Hepatocyte (in vitro differentiated cells): ENCODE measurements around the gene TASP1. TPM values are rescaled to one million over a fixed set of nuclear protein-coding genes. Genes with fewer than 3 reads are reported as not detected.

Source experiments
- DNase-seq: peaks from one replicate; pipeline ENCODE4 v3.0.0-alpha.2; 2016; ENCODE audit warnings: low spot score
- H2AFZ ChIP-seq: fragments of 200-600 bp; sonication (generic); 2 replicates; pipeline ENCODE4 v1.6.0; 2016; ENCODE audit warnings: antibody characterized with exemption, mild to moderate bottlenecking
- H3K27ac ChIP-seq: fragments of 200-600 bp; sonication (generic); 2 replicates; pipeline ENCODE4 v1.5.1; 2016; ENCODE audit warnings: mild to moderate bottlenecking
- H3K27me3 ChIP-seq: fragments of 200-600 bp; sonication (generic); 2 replicates; pipeline ENCODE4 v1.6.1; 2016
- H3K36me3 ChIP-seq: fragments of 200-600 bp; sonication (generic); replicated peaks from 2 replicates; pipeline ENCODE4 v1.5.1; 2016; ENCODE audit warnings: low read depth; ENCODE audit not compliant: insufficient read depth
- H3K4me1 ChIP-seq: fragments of 200-600 bp; sonication (generic); 2 replicates; pipeline ENCODE4 v1.5.1; 2016; ENCODE audit warnings: mild to moderate bottlenecking, moderate library complexity; ENCODE audit not compliant: insufficient read depth
- H3K4me2 ChIP-seq: fragments of 200-600 bp; sonication (generic); 2 replicates; pipeline ENCODE4 v1.6.0; 2016
- H3K4me3 ChIP-seq: fragments of 200-600 bp; sonication (generic); 2 replicates; pipeline ENCODE4 v1.5.1; 2016; ENCODE audit warnings: mild to moderate bottlenecking
- H3K79me2 ChIP-seq: fragments of 200-600 bp; sonication (generic); 2 replicates; pipeline ENCODE4 v1.6.0; 2017; ENCODE audit warnings: mild to moderate bottlenecking
- H3K9me2 ChIP-seq: fragments of 200-600 bp; sonication (generic); replicated peaks from 2 replicates; pipeline ENCODE4 v1.6.0; 2017; ENCODE audit warnings: mild to moderate bottlenecking; ENCODE audit not compliant: insufficient read depth
- H3K9me3 ChIP-seq: fragments of 200-600 bp; sonication (generic); 2 replicates; pipeline ENCODE4 v1.5.1; 2016; ENCODE audit warnings: low read depth, mild to moderate bottlenecking
- H4K20me1 ChIP-seq: fragments of 200-600 bp; sonication (generic); 2 replicates; pipeline ENCODE4 v1.6.0; 2016; ENCODE audit warnings: mild to moderate bottlenecking; ENCODE audit not compliant: insufficient read depth, poor library complexity, severe bottlenecking
- EZH2 ChIP-seq: fragments of 200-600 bp; sonication (generic); IDR thresholded peaks from 2 replicates; pipeline ENCODE4 v1.6.1; 2016; ENCODE audit warnings: antibody characterized with exemption, mild to moderate bottlenecking, borderline replicate concordance
- EZH2phosphoT487 ChIP-seq: fragments of 200-600 bp; sonication (generic); IDR thresholded peaks from one replicate; pipeline ENCODE4 v1.6.1; 2018; ENCODE audit warnings: antibody characterized with exemption, mild to moderate bottlenecking, low read depth, moderate library complexity; ENCODE audit not compliant: unreplicated experiment, severe bottlenecking
- WGBS: methylation state at CpG from one replicate; pipeline ENCODE4 v1.1.6; 2016; ENCODE audit warnings: low lambda C conversion rate; ENCODE audit errors: missing lambda C conversion rate; 5-methylcytosine and 5-hydroxymethylcytosine counted together
- polyA plus RNA-seq: library from polyadenylated mRNA; unstranded; fragments of >200 nt; fragmentation: Nextera tagmentation; extraction: Ambion mirVana; gene quantifications from 2 replicates; pipeline ENCODE4 v1.2.1, GENCODE V29; 2016
- total RNA-seq: library from RNA; depleted of rRNA; stranded (reverse); fragments of >200 nt; gene quantifications from 2 replicates; pipeline ENCODE4 v1.2.3, GENCODE V29; 2014
- TF ChIP-seq, protein P1 (sequence below): fragments of 200-600 bp; sonication (generic); IDR thresholded peaks from 2 replicates; pipeline ENCODE4 v1.5.1; 2016; ENCODE audit warnings: antibody characterized with exemption, mild to moderate bottlenecking; ENCODE audit not compliant: poor library complexity

The TASP1 gene
- total and polyA plus RNA-seq, 2 experiments from 2014 or later = 11.1 to 12.9 TPM

DNA sequence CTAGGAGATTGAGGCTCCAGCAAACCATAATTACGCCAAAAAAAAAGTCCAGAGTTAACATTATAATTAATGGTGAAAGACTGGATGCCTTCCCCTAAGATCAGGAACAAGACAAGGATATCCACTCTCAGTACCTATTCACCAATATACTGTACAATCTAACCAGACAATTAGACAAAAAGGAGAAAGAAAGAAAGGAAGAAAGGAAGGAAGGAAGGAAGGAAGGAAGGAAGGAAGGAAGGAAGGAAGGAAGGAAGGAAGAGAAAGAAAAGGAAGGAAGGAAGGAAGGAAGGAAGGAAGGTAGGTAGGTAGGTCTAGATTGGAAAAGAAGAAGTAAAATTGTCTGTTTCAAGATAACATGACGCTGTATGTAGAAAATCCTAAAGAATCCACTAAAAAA lies 50.7 kb downstream of the TASP1 start:
- Histone ChIP-seq H3K4me1 (no peaks in the 10 kb centered on the region), H3K79me2 (peaks cover 6% of the 10 kb centered on the region), H4K20me1 (no peaks in the 10 kb centered on the region), H2AFZ (no peak overlapping the region), H3K36me3 (no peaks in the 10 kb centered on the region), H3K27ac (no peak overlapping the region), H3K4me3 (no peak overlapping the region), H3K9me2 (no peaks in the 10 kb centered on the region), H3K27me3 (no peaks in the 10 kb centered on the region), H3K9me3 (peaks cover 5% of the 10 kb centered on the region), H3K4me2 (no peak overlapping the region)
- 100% methylated on average over 2 of the region's 2 CpGs for WGBS
- no peak for DNase-seq
- TF ChIP-seq EZH2 (no peak), EZH2phosphoT487 (no peak)
- TF ChIP-seq, protein P1, sequence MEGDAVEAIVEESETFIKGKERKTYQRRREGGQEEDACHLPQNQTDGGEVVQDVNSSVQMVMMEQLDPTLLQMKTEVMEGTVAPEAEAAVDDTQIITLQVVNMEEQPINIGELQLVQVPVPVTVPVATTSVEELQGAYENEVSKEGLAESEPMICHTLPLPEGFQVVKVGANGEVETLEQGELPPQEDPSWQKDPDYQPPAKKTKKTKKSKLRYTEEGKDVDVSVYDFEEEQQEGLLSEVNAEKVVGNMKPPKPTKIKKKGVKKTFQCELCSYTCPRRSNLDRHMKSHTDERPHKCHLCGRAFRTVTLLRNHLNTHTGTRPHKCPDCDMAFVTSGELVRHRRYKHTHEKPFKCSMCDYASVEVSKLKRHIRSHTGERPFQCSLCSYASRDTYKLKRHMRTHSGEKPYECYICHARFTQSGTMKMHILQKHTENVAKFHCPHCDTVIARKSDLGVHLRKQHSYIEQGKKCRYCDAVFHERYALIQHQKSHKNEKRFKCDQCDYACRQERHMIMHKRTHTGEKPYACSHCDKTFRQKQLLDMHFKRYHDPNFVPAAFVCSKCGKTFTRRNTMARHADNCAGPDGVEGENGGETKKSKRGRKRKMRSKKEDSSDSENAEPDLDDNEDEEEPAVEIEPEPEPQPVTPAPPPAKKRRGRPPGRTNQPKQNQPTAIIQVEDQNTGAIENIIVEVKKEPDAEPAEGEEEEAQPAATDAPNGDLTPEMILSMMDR = no peak

DNA sequence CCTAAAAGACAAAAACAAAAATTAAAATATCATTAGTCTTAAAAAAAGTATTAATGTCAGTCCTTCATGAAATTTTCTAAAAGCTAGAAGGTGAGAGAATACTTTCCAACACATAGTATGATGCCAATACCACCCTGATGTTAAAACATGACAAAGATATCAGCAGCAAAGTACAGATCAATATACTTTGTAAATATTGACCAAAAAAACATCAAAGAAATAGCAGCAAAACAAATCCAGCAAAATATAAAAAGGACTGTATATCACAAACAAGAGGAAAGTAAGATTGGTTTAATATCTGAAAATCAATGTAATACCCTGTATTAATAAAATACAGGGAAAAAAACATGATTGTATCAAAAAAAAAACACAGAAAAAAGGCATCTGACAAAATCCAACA lies 51.4 kb downstream of the TASP1 start:
- Histone ChIP-seq H4K20me1 (no peaks in the 10 kb centered on the region), H3K9me2 (no peaks in the 10 kb centered on the region), H3K36me3 (no peaks in the 10 kb centered on the region), H3K4me2 (no peak overlapping the region), H3K27me3 (no peaks in the 10 kb centered on the region), H2AFZ (no peak overlapping the region), H3K4me1 (no peaks in the 10 kb centered on the region), H3K9me3 (peaks cover 5% of the 10 kb centered on the region), H3K27ac (no peak overlapping the region), H3K4me3 (no peak overlapping the region), H3K79me2 (peaks cover 4% of the 10 kb centered on the region)
- no peak for DNase-seq
- TF ChIP-seq, protein P1 = no peak
- TF ChIP-seq EZH2 = no peak
- TF ChIP-seq EZH2phosphoT487 = no peak

DNA sequence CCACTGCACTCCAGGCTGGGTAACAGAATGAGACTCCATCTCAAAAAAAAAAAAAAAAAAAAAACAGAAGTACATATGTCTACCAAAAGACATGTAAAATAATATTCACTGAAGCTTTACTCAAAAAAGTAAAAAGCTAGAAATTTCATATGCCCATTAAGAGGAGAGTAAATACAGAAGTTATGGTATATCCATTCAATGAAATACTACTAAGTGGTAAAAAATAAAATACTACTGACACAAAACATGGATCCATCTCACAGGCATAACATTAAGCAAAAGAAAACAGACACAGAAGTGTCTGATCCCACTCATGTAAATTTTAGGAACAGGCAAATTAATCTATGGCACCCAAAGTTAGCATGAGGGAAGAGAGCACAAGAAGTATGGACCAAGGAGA lies 52.6 kb downstream of the TASP1 start:
- Histone ChIP-seq H3K27me3 (no peaks in the 10 kb centered on the region), H3K4me2 (no peak overlapping the region), H3K27ac (no peak overlapping the region), H2AFZ (no peak overlapping the region), H3K79me2 (peaks cover 2% of the 10 kb centered on the region), H3K9me3 (peaks cover 5% of the 10 kb centered on the region), H3K36me3 (no peaks in the 10 kb centered on the region), H3K9me2 (no peaks in the 10 kb centered on the region), H3K4me3 (no peak overlapping the region), H3K4me1 (no peaks in the 10 kb centered on the region), H4K20me1 (no peaks in the 10 kb centered on the region)
- TF ChIP-seq, protein P1 = no peak
- TF ChIP-seq EZH2 = no peak
- TF ChIP-seq EZH2phosphoT487 = no peak
- no peak for DNase-seq

DNA sequence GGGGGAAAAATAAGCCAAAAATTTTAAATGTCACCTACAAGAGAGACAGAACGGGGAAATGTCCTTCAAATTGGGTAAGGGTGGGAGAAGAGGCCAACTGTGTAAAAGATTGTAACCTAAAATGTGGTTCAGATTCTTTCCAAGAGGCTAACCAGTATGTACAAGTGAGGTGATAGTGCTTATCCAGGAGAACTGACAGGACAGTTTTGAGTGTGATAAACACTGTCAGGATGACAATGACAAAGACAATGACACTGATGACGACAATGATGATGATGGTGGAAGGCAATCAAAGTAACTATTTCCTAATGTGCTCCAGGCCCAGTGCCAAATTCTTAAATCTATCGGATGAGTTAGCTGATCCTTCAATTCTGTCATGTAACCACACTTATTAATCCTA lies 57.3 kb downstream of the TASP1 start:
- no peak overlapping the region for H3K4me3 ChIP-seq
- WGBS = 80% methylated on average over 3 of the region's 3 CpGs
- H3K27ac ChIP-seq = no peak overlapping the region
- H3K9me3 ChIP-seq = peaks cover 5% of the 10 kb centered on the region
- no peaks in the 10 kb centered on the region for H3K4me1 ChIP-seq
- no peaks in the 10 kb centered on the region for H4K20me1 ChIP-seq
- DNase-seq = no peak
- H3K36me3 ChIP-seq = no peaks in the 10 kb centered on the region
- H3K4me2 ChIP-seq = no peak overlapping the region
- H2AFZ ChIP-seq = no peak overlapping the region
- H3K27me3 ChIP-seq = no peaks in the 10 kb centered on the region
- TF ChIP-seq EZH2 (no peak), EZH2phosphoT487 (no peak)
- TF ChIP-seq, protein P1 = no peak
- no peaks in the 10 kb centered on the region for H3K9me2 ChIP-seq
- H3K79me2 ChIP-seq = no peaks in the 10 kb centered on the region
